PC-9 (cell line): Measurements from ENCODE around the gene VOPP1.

Experiments used
- EZH2 ChIP-seq: fragments of 200-600 bp; sonication (generic); IDR thresholded peaks from 2 replicates; pipeline ENCODE4 v1.8.0; 2017; ENCODE audit warnings: antibody characterized with exemption, low read depth
- TF ChIP-seq, protein P1 (sequence below): fragments of 200-600 bp; sonication (generic); conservative IDR thresholded peaks from 2 replicates; pipeline ENCODE4 v1.6.1; 2017; ENCODE audit warnings: mixed run types, antibody characterized with exemption, mild to moderate bottlenecking, moderate library complexity

DNA sequence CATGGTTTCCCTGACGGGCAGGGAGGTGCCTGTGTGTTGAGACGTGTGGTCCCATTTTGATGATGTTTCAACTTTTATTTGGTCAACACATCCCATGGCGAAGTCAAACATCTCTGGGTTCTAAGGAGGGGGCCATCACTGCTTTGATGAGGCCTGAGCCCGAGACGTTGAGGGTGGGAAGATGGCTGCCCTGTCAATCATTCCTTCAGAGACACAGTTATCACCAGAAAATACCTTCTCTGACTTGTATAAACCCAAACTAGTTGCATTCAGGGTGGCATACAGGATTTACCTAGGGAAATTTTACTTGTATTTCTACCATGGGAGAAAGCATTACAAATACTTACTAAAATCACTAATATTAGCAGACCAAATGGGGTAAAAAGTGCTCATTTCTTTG, 64.6 kb downstream of the VOPP1 start:
- TF ChIP-seq, protein P1, sequence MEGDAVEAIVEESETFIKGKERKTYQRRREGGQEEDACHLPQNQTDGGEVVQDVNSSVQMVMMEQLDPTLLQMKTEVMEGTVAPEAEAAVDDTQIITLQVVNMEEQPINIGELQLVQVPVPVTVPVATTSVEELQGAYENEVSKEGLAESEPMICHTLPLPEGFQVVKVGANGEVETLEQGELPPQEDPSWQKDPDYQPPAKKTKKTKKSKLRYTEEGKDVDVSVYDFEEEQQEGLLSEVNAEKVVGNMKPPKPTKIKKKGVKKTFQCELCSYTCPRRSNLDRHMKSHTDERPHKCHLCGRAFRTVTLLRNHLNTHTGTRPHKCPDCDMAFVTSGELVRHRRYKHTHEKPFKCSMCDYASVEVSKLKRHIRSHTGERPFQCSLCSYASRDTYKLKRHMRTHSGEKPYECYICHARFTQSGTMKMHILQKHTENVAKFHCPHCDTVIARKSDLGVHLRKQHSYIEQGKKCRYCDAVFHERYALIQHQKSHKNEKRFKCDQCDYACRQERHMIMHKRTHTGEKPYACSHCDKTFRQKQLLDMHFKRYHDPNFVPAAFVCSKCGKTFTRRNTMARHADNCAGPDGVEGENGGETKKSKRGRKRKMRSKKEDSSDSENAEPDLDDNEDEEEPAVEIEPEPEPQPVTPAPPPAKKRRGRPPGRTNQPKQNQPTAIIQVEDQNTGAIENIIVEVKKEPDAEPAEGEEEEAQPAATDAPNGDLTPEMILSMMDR: no peak
- no peak for TF ChIP-seq EZH2
